ENCODE measurements around the gene CLEC4C. TPM values are rescaled to one million over a fixed set of nuclear protein-coding genes. Genes with fewer than 3 reads are reported as not detected.
"Not testable (repeated sequence)": the region's sequence is repeated elsewhere in the genome, so short reads cannot be mapped to it uniquely, and the experiment has no call there.

Gene CLEC4C
- total RNA-seq, 1 donor = not detected

GRCh38 chr12:7781274-7781673 lies 34.1 kb upstream of the CLEC4C start:
- H3K27ac ChIP-seq (ENCODE audit: low read depth, low read length) = no peak overlapping the region
- H3K4me1 ChIP-seq (ENCODE audit: insufficient read depth, low read length) = no peaks in the 10 kb centered on the region
- no peak overlapping the region for H2AFZ ChIP-seq (ENCODE audit: low read length)
- H3K4me3 ChIP-seq (ENCODE audit: insufficient read depth, low read length) = no peak overlapping the region
- H3K79me2 ChIP-seq (ENCODE audit: insufficient read depth, low read length) = no peaks in the 10 kb centered on the region
- TF ChIP-seq CTCF (IDR thresholded peaks at IDR 0.05; ENCODE audit: extremely low read depth, low read depth, low read length) = no peak
- H3K9me3 ChIP-seq (ENCODE audit: low read depth, low read length) = no peaks in the 10 kb centered on the region
- H3K36me3 ChIP-seq (ENCODE audit: insufficient read depth, low read length) = no peaks in the 10 kb centered on the region
- H3K27me3 ChIP-seq (ENCODE audit: insufficient read depth, low read length) = no peaks in the 10 kb centered on the region
- no peak overlapping the region for H3K4me2 ChIP-seq (ENCODE audit: insufficient read depth, low read length)
- DNase-seq (ENCODE audit: insufficient read length, low spot score, missing footprints) = no peak
- H4K20me1 ChIP-seq (ENCODE audit: insufficient read depth, low read length) = no peaks in the 10 kb centered on the region

DNA sequence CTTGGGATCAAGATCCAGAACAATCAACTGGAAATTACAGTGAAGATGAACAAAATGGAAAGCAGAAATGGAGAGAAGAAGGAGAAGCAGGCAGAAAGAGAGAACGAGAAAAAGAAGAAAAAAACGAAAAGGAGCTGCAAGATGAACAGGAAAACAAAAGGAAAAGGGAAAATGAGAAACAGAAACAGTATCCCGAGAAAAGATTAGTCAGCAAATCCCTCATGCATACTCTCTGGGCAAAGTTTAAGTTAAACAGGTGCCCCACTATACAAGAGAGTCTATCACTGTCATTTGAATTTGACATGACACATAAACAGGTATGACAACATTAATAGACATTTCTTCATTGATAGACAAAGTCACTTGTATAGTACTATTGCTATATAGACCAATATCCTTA lies 22.8 kb upstream of the CLEC4C start:
- H2AFZ ChIP-seq (ENCODE audit: low read length) = no peak overlapping the region
- no peak overlapping the region for H3K4me3 ChIP-seq (ENCODE audit: insufficient read depth, low read length)
- no peaks in the 10 kb centered on the region for H4K20me1 ChIP-seq (ENCODE audit: insufficient read depth, low read length)
- no peak overlapping the region for H3K4me2 ChIP-seq (ENCODE audit: insufficient read depth, low read length)
- H3K27ac ChIP-seq (ENCODE audit: low read depth, low read length) = no peak overlapping the region
- H3K79me2 ChIP-seq (ENCODE audit: insufficient read depth, low read length) = no peaks in the 10 kb centered on the region
- no peaks in the 10 kb centered on the region for H3K9me3 ChIP-seq (ENCODE audit: low read depth, low read length)
- no peaks in the 10 kb centered on the region for H3K27me3 ChIP-seq (ENCODE audit: insufficient read depth, low read length)
- TF ChIP-seq CTCF (IDR thresholded peaks at IDR 0.05; ENCODE audit: extremely low read depth, low read depth, low read length) = no peak
- H3K36me3 ChIP-seq (ENCODE audit: insufficient read depth, low read length) = no peaks in the 10 kb centered on the region
- DNase-seq (ENCODE audit: insufficient read length, low spot score, missing footprints) = no peak
- no peaks in the 10 kb centered on the region for H3K4me1 ChIP-seq (ENCODE audit: insufficient read depth, low read length)

GRCh38 chr12:7758766-7759140 lies 11.6 kb upstream of the CLEC4C start:
- no peak for TF ChIP-seq CTCF (IDR thresholded peaks at IDR 0.05; ENCODE audit: extremely low read depth, low read depth, low read length)
- Histone ChIP-seq H3K9me3 (ENCODE audit: low read depth, low read length) (no peaks in the 10 kb centered on the region), H3K36me3 (ENCODE audit: insufficient read depth, low read length) (no peaks in the 10 kb centered on the region), H3K27me3 (ENCODE audit: insufficient read depth, low read length) (no peaks in the 10 kb centered on the region), H4K20me1 (ENCODE audit: insufficient read depth, low read length) (no peaks in the 10 kb centered on the region), H3K27ac (ENCODE audit: low read depth, low read length) (no peak overlapping the region), H3K4me3 (ENCODE audit: insufficient read depth, low read length) (no peak overlapping the region), H3K79me2 (ENCODE audit: insufficient read depth, low read length) (no peaks in the 10 kb centered on the region), H3K4me2 (ENCODE audit: insufficient read depth, low read length) (no peak overlapping the region), H3K4me1 (ENCODE audit: insufficient read depth, low read length) (no peaks in the 10 kb centered on the region), H2AFZ (ENCODE audit: low read length) (no peak overlapping the region)
- no peak for DNase-seq (ENCODE audit: insufficient read length, low spot score, missing footprints)

DNA sequence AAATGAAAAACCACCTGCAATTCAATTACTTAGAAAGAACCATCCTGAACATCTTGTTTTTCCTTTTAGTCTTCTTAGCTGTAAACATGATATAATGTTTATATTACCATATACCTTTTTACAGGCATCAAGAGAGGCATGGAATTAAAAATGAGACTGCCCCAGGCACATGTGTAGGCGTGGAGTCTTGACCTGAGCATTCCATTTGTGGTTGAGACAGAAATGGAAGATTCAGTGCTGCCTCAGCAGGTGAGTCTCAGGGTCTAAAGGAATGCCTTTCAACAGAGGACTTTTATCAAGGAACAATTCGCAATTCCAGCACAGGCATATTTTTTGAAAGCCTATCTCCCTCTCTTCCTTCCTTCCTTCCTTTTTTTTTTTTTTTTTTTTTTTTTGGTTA lies 9.8 kb upstream of the CLEC4C start:
- Histone ChIP-seq H3K4me1 (ENCODE audit: insufficient read depth, low read length) (no peaks in the 10 kb centered on the region), H4K20me1 (ENCODE audit: insufficient read depth, low read length) (no peaks in the 10 kb centered on the region), H3K27ac (ENCODE audit: low read depth, low read length) (no peak overlapping the region), H3K4me3 (ENCODE audit: insufficient read depth, low read length) (no peak overlapping the region), H3K9me3 (ENCODE audit: low read depth, low read length) (no peaks in the 10 kb centered on the region), H3K79me2 (ENCODE audit: insufficient read depth, low read length) (no peaks in the 10 kb centered on the region), H3K4me2 (ENCODE audit: insufficient read depth, low read length) (no peak overlapping the region), H2AFZ (ENCODE audit: low read length) (no peak overlapping the region), H3K27me3 (ENCODE audit: insufficient read depth, low read length) (no peaks in the 10 kb centered on the region), H3K36me3 (ENCODE audit: insufficient read depth, low read length) (no peaks in the 10 kb centered on the region)
- DNase-seq (ENCODE audit: insufficient read length, low spot score, missing footprints) = no peak
- no peak for TF ChIP-seq CTCF (IDR thresholded peaks at IDR 0.05; ENCODE audit: extremely low read depth, low read depth, low read length)

- H3K79me2 ChIP-seq (ENCODE audit: insufficient read depth, low read length); H3K36me3 ChIP-seq (ENCODE audit: insufficient read depth, low read length); H4K20me1 ChIP-seq (ENCODE audit: insufficient read depth, low read length); H3K4me2 ChIP-seq (ENCODE audit: insufficient read depth, low read length); H2AFZ ChIP-seq (ENCODE audit: low read length); H3K4me1 ChIP-seq (ENCODE audit: insufficient read depth, low read length); H3K9me3 ChIP-seq (ENCODE audit: low read depth, low read length); H3K27ac ChIP-seq (ENCODE audit: low read depth, low read length); H3K27me3 ChIP-seq (ENCODE audit: insufficient read depth, low read length); DNase-seq (ENCODE audit: insufficient read length, low spot score, missing footprints); H3K4me3 ChIP-seq (ENCODE audit: insufficient read depth, low read length): not testable (repeated sequence)
Measured at GRCh38 chr12:7755668-7756067, 8.5 kb upstream of the CLEC4C start.

DNA sequence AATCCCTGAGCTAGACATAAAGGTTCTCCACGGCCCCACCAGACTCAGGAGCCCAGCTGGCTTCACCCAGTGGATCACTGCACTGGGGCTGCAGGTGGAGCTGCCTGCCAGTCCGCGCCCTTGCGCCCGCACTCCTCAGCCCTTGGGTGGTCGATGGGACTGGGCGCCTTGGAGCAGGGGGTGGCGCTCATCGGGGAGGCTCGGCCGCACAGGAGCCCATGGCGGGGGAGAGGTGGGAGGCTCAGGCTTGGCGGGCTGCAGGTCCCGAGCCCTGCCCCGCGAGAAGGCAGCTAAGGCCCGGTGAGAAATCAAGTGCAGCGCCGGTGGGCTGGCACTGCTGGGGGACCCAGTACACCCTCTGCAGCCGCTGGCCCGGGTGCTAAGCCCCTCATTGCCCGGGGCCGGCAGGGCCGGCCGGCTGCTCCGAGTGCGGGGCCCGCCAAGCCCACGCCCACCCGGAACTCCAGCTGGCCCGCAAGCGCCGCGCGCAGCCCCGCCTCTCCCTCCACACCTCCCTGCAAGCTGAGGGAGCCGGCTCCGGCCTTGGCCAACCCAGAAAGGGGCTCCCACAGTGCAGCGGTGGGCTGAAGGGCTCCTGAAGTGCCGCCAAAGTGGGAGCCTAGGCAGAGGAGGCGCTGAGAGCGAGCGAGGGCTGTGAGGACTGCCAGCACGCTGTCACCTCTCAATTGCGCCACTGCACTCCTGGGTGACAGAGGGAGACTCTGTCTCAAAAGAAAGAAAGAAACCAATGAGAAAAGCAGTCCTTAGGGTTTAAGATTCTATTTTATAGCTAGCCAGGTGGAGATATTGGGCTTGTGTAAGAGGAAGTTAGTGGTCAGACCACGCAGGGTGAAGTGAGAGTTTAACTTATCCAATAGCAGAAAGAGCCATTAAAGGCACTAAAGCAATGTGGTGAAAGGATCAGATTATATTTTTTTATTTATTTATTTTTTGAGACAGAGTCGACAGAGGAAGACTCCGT lies 5.1 kb upstream of the CLEC4C start:
- H3K36me3 ChIP-seq (ENCODE audit: insufficient read depth, low read length); H3K27ac ChIP-seq (ENCODE audit: low read depth, low read length); H3K4me1 ChIP-seq (ENCODE audit: insufficient read depth, low read length); H4K20me1 ChIP-seq (ENCODE audit: insufficient read depth, low read length); H3K4me3 ChIP-seq (ENCODE audit: insufficient read depth, low read length); DNase-seq (ENCODE audit: insufficient read length, low spot score, missing footprints); H2AFZ ChIP-seq (ENCODE audit: low read length); H3K27me3 ChIP-seq (ENCODE audit: insufficient read depth, low read length); H3K4me2 ChIP-seq (ENCODE audit: insufficient read depth, low read length); H3K9me3 ChIP-seq (ENCODE audit: low read depth, low read length); H3K79me2 ChIP-seq (ENCODE audit: insufficient read depth, low read length): not testable (repeated sequence)

All from osteoblast (primary cell).